HG03469 (cell line): ENCODE measurements around the gene SCAF11.
"Not testable (repeated sequence)": the region's sequence is repeated elsewhere in the genome, so short reads cannot be mapped to it uniquely, and the experiment has no call there.

Experiments
- ATAC-seq: cut with Tn5 transposase; IDR thresholded peaks from one replicate; pipeline ENCODE4 v1.9.1; 2021; ENCODE audit warnings: mild to moderate bottlenecking, moderate library complexity, moderate number of reproducible peaks; ENCODE audit not compliant: unreplicated experiment

Gene SCAF11, protein sequence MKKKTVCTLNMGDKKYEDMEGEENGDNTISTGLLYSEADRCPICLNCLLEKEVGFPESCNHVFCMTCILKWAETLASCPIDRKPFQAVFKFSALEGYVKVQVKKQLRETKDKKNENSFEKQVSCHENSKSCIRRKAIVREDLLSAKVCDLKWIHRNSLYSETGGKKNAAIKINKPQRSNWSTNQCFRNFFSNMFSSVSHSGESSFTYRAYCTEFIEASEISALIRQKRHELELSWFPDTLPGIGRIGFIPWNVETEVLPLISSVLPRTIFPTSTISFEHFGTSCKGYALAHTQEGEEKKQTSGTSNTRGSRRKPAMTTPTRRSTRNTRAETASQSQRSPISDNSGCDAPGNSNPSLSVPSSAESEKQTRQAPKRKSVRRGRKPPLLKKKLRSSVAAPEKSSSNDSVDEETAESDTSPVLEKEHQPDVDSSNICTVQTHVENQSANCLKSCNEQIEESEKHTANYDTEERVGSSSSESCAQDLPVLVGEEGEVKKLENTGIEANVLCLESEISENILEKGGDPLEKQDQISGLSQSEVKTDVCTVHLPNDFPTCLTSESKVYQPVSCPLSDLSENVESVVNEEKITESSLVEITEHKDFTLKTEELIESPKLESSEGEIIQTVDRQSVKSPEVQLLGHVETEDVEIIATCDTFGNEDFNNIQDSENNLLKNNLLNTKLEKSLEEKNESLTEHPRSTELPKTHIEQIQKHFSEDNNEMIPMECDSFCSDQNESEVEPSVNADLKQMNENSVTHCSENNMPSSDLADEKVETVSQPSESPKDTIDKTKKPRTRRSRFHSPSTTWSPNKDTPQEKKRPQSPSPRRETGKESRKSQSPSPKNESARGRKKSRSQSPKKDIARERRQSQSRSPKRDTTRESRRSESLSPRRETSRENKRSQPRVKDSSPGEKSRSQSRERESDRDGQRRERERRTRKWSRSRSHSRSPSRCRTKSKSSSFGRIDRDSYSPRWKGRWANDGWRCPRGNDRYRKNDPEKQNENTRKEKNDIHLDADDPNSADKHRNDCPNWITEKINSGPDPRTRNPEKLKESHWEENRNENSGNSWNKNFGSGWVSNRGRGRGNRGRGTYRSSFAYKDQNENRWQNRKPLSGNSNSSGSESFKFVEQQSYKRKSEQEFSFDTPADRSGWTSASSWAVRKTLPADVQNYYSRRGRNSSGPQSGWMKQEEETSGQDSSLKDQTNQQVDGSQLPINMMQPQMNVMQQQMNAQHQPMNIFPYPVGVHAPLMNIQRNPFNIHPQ (N-terminal part only)

GRCh38 chr12:45990468-45991283 is at the start of gene SCAF11:
Gene SCAF11, minus strand, starts transcription at chr12:45990574. Its CDS starts 26,407 bp downstream, at chr12:45964167.
- peak; percentile 60 for ATAC-seq

- not testable (repeated sequence) for ATAC-seq
These were observed 46.7 kb upstream of the SCAF11 start for GRCh38 chr12:46037066-46037465.

DNA sequence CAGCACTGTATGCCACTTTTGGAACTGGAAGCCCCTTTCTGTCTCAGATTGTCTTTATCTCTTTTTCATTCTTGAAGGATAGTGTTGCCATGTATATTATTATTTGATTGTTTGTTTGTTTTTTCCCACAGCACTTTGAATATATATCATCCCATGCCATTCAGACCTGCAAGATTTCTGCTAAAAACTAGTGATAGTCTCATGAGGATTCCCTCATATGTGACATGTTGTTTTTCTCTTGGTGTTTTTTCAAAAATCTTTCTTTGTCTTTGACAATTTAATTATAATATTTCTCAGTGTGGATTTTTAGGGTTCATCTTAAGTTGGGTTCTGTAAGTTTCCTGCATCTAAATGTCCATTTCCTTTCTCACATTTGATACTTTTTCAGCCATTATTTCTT is 36.8 kb upstream of the SCAF11 start:
- no peak for ATAC-seq

DNA sequence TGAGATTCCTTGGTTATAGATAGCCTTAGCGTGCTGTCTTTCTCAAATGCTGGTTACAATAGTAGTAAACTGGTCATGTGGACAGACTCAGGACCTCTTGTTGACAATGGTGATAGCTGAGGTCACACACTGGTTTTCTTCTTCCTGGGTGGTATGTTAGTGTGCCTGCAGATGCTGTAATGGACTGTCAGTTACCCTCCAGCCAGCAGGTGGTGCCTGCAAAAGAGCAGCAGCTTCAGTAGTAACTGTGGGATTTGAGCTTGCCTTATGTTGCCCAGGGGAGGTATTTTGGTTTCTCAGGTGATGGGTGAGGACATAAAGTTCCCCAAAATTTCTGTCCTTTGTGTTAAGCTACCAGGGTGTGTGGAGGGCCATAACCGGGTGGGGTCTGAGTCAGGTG is 33.7 kb upstream of the SCAF11 start:
- no peak for ATAC-seq

DNA sequence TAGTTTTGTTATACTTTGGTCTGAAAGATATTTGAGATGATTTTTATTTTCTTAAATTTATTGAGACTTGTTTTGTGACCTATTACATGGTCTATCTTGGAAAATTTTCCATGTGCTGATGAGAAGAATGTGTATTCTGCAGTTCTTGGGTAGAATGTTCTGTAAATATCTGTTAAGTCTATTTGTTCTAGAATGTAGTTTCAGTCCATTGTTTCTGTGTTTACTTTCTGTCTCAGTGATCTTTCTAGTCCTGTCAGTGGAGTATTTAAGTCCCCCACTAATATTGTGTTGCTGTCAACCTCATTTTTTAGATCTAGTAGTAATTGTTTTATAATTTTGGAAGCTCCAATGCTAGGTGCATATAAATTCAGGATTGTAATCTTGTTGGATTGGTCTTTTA is 30.4 kb upstream of the SCAF11 start:
- no peak for ATAC-seq

DNA sequence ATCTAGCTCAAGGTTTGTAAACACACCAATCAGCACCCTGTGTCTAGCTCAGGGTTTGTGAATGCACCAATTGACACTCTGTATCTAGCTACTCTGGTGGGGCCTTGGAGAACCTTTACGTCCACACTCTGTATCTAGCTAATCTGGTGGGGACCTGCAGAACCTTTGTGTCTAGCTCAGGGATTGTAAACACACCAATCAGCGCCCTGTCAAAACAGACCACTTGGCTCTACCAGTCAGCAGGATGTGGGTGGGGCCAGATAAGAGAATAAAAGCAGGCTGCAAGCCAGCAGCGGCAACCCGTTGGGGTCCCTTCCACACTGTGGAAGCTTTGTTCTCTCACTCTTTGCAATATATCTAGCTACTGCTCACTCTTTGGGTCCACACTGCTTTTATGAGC is 28.3 kb upstream of the SCAF11 start:
- not testable (repeated sequence) for ATAC-seq

GRCh38 chr12:46017866-46018375 is 27.5 kb upstream of the SCAF11 start:
- ATAC-seq = not testable (repeated sequence)

- no peak for ATAC-seq
These were observed 15.4 kb upstream of the SCAF11 start for GRCh38 chr12:46005823-46006222.

- no peak for ATAC-seq
These were observed 14.9 kb upstream of the SCAF11 start for GRCh38 chr12:46005151-46005797.

DNA sequence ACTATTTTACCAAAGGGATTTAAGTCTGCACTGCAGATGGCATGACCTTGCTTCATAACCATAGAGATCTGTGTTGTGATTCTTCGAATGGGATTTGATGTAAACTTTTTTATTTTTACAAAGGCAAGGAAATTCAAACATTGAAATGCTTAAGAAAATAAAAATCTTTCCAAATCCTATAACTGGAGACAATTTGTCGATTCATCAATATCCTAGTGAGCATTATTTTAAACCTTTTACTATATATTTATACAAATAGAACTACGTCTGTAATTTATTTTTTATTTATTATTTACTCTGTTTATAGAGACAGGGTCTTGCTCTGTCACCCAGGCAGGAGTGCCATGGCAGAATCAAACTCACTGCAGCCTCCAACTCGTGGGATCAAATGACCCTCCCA is 14.3 kb upstream of the SCAF11 start:
- no peak for ATAC-seq

DNA sequence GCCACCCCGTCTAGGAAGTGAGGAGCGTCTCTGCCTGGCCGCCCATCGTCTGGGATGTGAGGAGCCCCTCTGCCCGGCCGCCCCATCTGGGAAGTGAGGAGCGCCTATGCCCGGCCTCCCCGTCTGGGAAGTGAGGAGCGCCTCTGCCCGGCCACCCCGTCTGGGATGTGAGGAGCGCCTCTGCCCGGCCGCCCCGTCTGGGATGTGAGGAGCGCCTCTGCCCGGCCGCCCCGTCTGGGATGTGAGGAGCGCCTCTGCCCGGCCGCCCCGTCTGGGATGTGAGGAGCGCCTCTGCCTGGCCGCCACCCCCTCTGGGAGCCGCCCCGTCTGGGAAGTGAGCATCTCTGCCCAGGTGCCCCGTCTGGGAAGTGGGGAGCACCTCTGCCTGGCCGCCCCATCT is 9.7 kb upstream of the SCAF11 start:
- ATAC-seq = not testable (repeated sequence)

GRCh38 chr12:45994736-45995135 is 4.4 kb upstream of the SCAF11 start:
- ATAC-seq = no peak

GRCh38 chr12:45991284-45992249 is 1.2 kb upstream of the SCAF11 start:
- peak; percentile 23 for ATAC-seq

GRCh38 chr12:45989721-45990467 is 480 bp downstream of the SCAF11 start:
- ATAC-seq = peak; percentile 12

- ATAC-seq = no peak
These were observed 1.1 kb downstream of the SCAF11 start for GRCh38 chr12:45989287-45989686.

GRCh38 chr12:45988264-45988663 is 2.1 kb downstream of the SCAF11 start:
- no peak for ATAC-seq

- no peak for ATAC-seq
These were observed 3.0 kb downstream of the SCAF11 start for GRCh38 chr12:45987340-45987727.
